Dendritic cell treated with granulocyte-macrophage colony-stimulating factor and Interleukin-4, amounts not matched to agents 40 ng/mL and 50 ng/mL, for 4 days (primary cell): ENCODE data around the gene PRKAG1.

Experiments used
- H3K27ac Mint-ChIP-seq: one replicate; pipeline ENCODE4 v1.8.0; 2022; ENCODE audit warnings: mild to moderate bottlenecking, mixed read lengths
- H3K27me3 Mint-ChIP-seq: one replicate; pipeline ENCODE4 v1.8.0; 2022; ENCODE audit warnings: mild to moderate bottlenecking, mixed read lengths
- H3K36me3 Mint-ChIP-seq: one replicate; pipeline ENCODE4 v1.8.0; 2022; ENCODE audit warnings: low read depth, mixed read lengths
- H3K4me1 Mint-ChIP-seq: one replicate; pipeline ENCODE4 v1.8.0; 2022; ENCODE audit warnings: low read depth, mixed read lengths
- H3K4me3 Mint-ChIP-seq: one replicate; pipeline ENCODE4 v1.8.0; 2022; ENCODE audit warnings: mild to moderate bottlenecking, moderate library complexity, mixed read lengths
- H3K9me3 Mint-ChIP-seq: one replicate; pipeline ENCODE4 v1.8.0; 2022; ENCODE audit warnings: mixed read lengths
- intact Hi-C: fragments of 100-400 bp; cut with micrococcal nuclease; formaldehyde crosslinking; loops from one replicate; pipeline ENCODE4 v1.15.0; 2022

The PRKAG1 gene

GRCh38 chr12:49041036-49041880, 22.7 kb upstream of the PRKAG1 start:
- no peak overlapping the region for H3K4me3 Mint-ChIP-seq
- no peak overlapping the region for H3K27ac Mint-ChIP-seq
- H3K9me3 Mint-ChIP-seq, result no peaks in the 10 kb centered on the region
- no peaks in the 10 kb centered on the region for H3K4me1 Mint-ChIP-seq
- peaks cover 100% of the 10 kb centered on the region for H3K36me3 Mint-ChIP-seq
- intact Hi-C loops, result no loop called here
- H3K27me3 Mint-ChIP-seq, result no peaks in the 10 kb centered on the region

DNA sequence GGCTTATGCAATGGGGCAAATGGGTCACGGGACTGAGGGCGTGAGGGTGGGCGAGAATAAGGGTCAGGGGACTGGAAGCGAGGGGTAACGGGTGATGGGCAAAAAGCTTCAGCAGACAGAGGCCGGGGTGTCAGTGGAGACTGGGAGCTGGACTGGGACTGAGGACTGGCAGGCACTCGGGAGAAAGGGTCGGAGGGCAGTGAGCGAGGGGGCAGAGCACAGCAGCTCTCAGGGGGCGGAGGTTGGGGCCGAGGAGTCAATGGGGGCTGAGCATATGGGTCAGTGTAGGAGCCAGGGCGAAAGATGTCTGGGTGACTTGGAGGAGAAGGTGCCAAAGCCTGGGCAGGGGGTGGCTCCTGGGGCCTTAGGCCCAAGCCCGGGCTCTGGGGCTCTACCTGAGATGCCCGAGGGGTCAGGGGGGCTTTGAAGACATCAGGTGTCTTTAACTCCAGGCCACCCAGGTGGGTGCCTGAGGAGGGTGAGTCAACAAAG, 21.8 kb upstream of the PRKAG1 start:
- Mint-ChIP-seq H3K4me1 (no peaks in the 10 kb centered on the region), H3K27ac (no peak overlapping the region), H3K9me3 (no peaks in the 10 kb centered on the region), H3K36me3 (peaks cover 100% of the 10 kb centered on the region), H3K27me3 (no peaks in the 10 kb centered on the region), H3K4me3 (no peak overlapping the region)
- intact Hi-C loops, result no loop called here

GRCh38 chr12:49039421-49040363, 21.1 kb upstream of the PRKAG1 start:
- Mint-ChIP-seq H3K9me3 (no peaks in the 10 kb centered on the region), H3K4me1 (no peaks in the 10 kb centered on the region), H3K36me3 (peaks cover 100% of the 10 kb centered on the region), H3K4me3 (no peak overlapping the region), H3K27ac (no peak overlapping the region), H3K27me3 (no peaks in the 10 kb centered on the region)
- intact Hi-C loops, result no loop called here

DNA sequence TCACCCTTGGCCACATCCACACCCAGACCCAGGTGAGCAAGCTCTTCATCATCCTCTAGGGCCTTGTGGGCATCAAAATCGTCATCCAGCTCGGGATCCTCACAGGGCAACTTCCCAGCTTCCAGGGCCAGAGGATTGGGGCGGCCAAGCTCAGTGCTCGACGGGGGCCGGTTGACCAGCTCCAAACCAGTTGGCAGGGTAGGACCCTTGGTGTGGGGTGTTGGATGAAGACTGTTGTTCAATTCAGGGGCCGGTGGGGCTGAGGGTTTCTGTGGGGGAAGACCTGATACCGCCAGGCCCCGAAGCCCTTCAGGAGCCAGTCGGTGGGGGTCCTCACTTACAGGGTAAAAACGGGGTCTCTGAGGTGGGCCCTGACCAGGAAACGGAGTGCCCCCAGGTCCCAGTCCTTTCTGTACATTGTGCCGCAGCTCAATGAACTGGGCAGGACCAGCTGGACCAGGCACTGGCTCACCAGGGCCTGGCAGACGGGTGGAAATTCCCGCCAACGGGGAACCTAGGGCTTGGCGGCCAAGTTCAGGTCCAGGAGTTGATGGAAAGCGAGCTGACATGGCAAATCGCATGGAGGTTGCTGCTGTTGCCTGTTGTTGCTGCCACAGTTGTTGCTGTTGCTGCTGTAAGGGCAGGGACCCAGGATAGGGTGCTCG, 19.8 kb upstream of the PRKAG1 start:
- intact Hi-C loops, result no loop called here
- Mint-ChIP-seq H3K36me3 (peaks cover 100% of the 10 kb centered on the region), H3K4me1 (no peaks in the 10 kb centered on the region), H3K27me3 (no peaks in the 10 kb centered on the region), H3K4me3 (no peak overlapping the region), H3K9me3 (no peaks in the 10 kb centered on the region), H3K27ac (no peak overlapping the region)

GRCh38 chr12:49037947-49038237, 19.3 kb upstream of the PRKAG1 start:
- Mint-ChIP-seq H3K9me3 (no peaks in the 10 kb centered on the region), H3K4me3 (no peak overlapping the region), H3K4me1 (no peaks in the 10 kb centered on the region), H3K27ac (no peak overlapping the region), H3K27me3 (no peaks in the 10 kb centered on the region), H3K36me3 (peaks cover 100% of the 10 kb centered on the region)
- intact Hi-C loops, result no loop called here

- Mint-ChIP-seq H3K4me1 (no peaks in the 10 kb centered on the region), H3K27ac (no peak overlapping the region), H3K27me3 (no peaks in the 10 kb centered on the region), H3K4me3 (no peak overlapping the region), H3K9me3 (no peaks in the 10 kb centered on the region), H3K36me3 (peaks cover 100% of the 10 kb centered on the region)
- intact Hi-C loops, result no loop called here
Measured at GRCh38 chr12:49037111-49037946, 18.8 kb upstream of the PRKAG1 start.

DNA sequence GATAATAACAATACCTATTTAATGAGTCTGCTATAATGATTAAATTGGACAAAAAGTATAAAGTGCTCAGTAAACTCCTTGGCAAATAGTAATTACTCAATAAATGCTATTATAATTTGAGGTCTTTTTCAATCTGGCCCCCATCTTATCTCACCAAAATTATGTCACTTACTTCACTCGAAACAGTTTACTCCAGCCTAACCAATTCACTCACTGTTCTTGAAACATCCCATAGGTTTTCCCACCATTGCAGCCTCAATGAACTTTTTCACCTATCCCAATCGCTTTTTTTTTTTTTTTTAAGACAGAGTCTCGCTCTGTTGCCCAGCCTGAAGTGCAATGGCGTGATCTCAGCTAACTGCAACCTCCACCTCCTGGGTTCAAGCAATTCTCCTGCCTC, 17.5 kb upstream of the PRKAG1 start:
- no peaks in the 10 kb centered on the region for H3K27me3 Mint-ChIP-seq
- no peaks in the 10 kb centered on the region for H3K9me3 Mint-ChIP-seq
- H3K4me1 Mint-ChIP-seq, result peaks cover 6% of the 10 kb centered on the region
- no peak overlapping the region for H3K27ac Mint-ChIP-seq
- intact Hi-C loops, result no loop called here
- no peak overlapping the region for H3K4me3 Mint-ChIP-seq
- peaks cover 100% of the 10 kb centered on the region for H3K36me3 Mint-ChIP-seq

- no peak overlapping the region for H3K4me3 Mint-ChIP-seq
- H3K4me1 Mint-ChIP-seq, result peaks cover 11% of the 10 kb centered on the region
- peaks cover 100% of the 10 kb centered on the region for H3K36me3 Mint-ChIP-seq
- intact Hi-C loops, result no loop called here
- no peaks in the 10 kb centered on the region for H3K27me3 Mint-ChIP-seq
- no peak overlapping the region for H3K27ac Mint-ChIP-seq
- H3K9me3 Mint-ChIP-seq, result no peaks in the 10 kb centered on the region
Measured at GRCh38 chr12:49034286-49034622, 15.7 kb upstream of the PRKAG1 start.

DNA sequence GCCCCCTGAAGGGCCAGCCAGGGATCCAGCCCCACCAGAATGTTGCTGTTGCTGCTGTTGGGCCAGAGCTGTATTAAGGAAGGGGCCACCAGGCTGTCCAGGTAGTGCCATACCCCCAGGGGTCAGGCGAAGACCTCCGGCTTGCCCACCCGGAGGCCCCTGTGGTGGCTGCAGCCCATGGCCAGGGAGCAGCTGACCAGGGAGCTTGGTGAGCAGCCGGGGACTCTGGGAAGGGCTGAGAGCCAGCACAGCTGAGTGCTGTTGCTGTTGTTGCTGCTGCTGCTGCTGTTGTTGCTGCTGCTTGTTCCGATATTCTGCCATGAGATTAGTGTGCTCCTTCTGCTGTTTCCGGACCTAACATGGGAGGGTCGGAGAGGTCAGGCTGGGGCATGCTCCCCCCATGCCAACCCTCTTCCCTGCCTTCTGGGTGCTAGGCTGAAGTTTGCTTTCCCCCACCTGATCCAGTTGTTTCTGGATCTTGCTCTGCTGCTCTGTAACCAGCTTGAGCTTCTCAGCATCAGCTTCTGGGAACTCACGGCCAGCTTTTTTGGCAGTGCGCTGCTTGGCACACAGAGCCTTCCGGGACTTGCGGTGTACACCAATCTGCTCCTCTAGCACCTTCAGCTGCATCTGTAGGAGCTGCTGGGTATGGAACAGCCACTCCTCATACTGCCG, 15.2 kb upstream of the PRKAG1 start:
- H3K27ac Mint-ChIP-seq, result no peak overlapping the region
- intact Hi-C loops, result no loop called here
- H3K4me1 Mint-ChIP-seq, result peaks cover 11% of the 10 kb centered on the region
- H3K4me3 Mint-ChIP-seq, result no peak overlapping the region
- no peaks in the 10 kb centered on the region for H3K9me3 Mint-ChIP-seq
- H3K36me3 Mint-ChIP-seq, result peaks cover 100% of the 10 kb centered on the region
- no peaks in the 10 kb centered on the region for H3K27me3 Mint-ChIP-seq

DNA sequence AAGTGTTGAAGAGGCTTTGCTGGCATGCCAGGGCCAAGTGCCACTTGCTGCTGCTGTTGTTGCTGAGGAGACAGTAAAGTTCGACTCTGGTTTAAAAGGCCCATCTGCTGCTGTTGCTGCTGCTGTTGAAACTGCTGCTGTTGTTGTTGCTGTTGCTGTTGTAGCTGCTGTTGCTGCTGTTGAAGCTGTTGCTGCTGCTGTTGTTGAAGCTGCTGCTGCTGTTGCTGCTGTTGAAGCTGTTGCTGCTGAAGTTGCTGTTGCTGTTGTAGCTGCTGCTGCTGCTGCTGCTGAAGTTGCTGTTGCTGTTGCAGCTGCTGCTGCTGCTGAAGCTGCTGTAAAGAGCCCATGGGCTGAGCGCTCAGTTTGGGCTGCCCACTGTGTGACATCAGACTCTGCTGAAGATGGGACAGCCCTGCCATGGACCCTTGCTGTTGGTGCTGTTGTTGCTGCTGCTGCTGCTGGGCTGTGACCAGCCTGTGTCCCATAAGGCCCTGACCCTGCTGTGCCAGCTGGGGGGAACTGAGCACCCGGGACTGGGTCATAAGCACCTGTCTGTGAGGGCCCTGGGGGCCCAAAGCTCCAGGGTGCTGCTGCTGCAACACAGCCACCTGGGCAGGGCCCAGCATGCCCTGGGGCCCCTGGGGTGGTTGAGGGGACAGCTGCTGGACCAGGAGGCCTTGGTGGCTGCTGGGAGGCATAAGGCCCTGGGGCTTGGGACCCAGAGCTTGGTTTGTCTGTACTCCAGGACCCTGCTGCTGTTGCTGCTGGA, 14.3 kb upstream of the PRKAG1 start:
- H3K27ac Mint-ChIP-seq, result no peak overlapping the region

DNA sequence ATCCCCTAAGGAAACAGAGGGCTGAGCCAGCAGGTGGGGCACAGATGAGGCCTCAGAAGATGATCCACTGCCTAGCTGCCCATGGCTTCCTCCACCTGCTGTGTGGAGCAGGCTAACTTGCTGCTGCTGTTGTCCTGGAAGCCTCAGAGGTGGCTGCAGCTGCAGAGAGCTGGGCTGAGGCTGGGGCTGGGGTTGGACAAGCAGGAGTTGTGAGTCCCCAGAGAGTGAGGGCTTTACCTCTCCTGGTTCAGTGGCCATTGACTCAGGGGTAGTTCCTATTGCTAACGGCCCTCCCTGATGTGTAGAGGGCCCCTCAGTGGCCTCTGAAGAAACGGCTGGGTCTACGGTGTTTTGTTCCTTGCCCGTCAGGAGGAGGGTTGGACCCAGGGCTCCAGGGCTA, 13.7 kb upstream of the PRKAG1 start:
- H3K4me1 Mint-ChIP-seq, result peaks cover 23% of the 10 kb centered on the region
- intact Hi-C loops, result no loop called here
- H3K27ac Mint-ChIP-seq, result no peak overlapping the region

More for the DNA sequence above, 14.3 kb upstream of the PRKAG1 start:
- Mint-ChIP-seq H3K9me3 (no peaks in the 10 kb centered on the region), H3K4me1 (peaks cover 19% of the 10 kb centered on the region), H3K4me3 (no peak overlapping the region), H3K27me3 (no peaks in the 10 kb centered on the region), H3K36me3 (peaks cover 100% of the 10 kb centered on the region)
- intact Hi-C loops, result no loop called here

DNA sequence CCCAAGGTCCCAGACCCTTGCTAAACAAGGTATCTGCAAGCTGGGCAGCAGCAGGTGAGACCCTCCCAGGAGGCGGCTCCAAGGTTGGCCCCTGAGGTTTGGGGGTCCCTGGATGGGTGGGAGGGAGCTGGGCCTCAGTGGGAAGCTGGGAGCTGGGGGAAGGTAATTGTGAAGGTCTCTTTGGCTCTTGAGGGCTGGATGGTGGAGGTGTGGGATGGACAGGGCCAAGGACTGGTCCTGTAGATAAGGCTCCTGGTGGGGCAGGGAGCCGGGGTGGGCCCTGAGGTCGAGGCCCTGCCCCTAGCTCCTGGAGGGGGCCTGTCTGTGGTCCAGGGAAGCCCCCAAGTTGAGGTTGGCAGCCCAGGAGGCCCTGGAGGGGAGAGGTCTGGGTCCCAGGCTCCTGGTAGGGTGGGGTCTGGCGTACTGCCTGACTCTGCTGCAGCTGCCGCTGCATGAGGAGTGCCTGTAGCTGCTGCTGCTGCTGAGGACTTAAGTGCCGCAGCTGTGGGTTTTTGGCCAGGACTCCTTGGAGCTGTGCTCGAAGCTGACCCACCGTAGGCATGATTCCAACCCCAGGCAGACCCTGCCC, 13.1 kb upstream of the PRKAG1 start:
- H3K9me3 Mint-ChIP-seq, result no peaks in the 10 kb centered on the region
- no peak overlapping the region for H3K4me3 Mint-ChIP-seq
- H3K27ac Mint-ChIP-seq, result no peak overlapping the region
- no peaks in the 10 kb centered on the region for H3K27me3 Mint-ChIP-seq
- H3K4me1 Mint-ChIP-seq, result peaks cover 23% of the 10 kb centered on the region
- peaks cover 100% of the 10 kb centered on the region for H3K36me3 Mint-ChIP-seq
- intact Hi-C loops, result no loop called here

More for the DNA sequence above, 13.7 kb upstream of the PRKAG1 start:
- Mint-ChIP-seq H3K9me3 (no peaks in the 10 kb centered on the region), H3K4me3 (no peak overlapping the region), H3K36me3 (peaks cover 100% of the 10 kb centered on the region), H3K27me3 (no peaks in the 10 kb centered on the region)
